ENCODE data around the gene NTSR1. TPM values are rescaled to one million over a fixed set of nuclear protein-coding genes. Genes with fewer than 3 reads are reported as not detected.

Gene NTSR1
- total RNA-seq, 1 experiment from 2014 or later = 0.16 TPM

DNA sequence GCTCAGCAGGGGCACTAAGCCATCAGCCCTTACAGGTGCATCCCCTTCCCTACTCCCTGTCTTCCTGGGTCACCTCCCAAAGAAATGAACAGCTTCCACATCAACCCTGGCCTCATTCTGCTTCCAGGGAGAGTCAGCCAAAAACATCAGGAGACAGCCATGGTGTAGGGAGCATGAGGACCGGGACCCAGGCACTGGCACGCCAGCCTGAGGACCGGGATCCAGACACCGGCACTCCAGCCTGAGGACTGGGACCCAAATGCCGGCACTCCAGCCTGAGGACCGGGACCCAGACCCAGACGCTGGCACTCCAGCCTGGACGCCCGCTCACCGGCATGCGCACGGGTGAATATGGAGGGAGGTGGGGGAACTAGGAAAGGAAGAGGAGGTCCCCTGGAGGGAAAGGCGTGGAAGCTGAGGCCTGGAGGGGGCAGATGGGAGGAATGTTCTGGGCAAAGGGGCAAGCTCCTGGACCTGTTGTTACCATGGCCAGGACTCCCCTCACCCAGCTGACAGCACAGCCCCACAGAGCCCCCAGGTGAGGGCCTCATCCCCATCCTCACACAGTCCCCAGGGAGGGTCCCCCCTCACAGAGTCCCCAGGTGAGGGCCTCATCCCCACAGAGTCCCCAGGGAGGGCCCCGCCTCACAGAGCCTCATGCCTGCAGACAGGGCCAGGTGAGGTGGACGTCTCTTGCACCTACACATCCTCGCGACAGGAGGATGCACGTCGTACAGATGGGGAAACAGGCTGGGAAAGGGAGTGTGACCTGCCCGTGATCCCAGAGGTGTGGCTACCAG is 61.7 kb downstream of the NTSR1 start:
- H3K4me3 Mint-ChIP-seq (ENCODE audit: unreplicated experiment) = no peak overlapping the region
- no peaks in the 10 kb centered on the region for H3K36me3 Mint-ChIP-seq (ENCODE audit: insufficient read depth, unreplicated experiment)
- H3K9me3 Mint-ChIP-seq (ENCODE audit: unreplicated experiment) = no peaks in the 10 kb centered on the region
- no peaks in the 10 kb centered on the region for H3K36me3 ChIP-seq (ENCODE audit: control insufficient read depth, insufficient read depth, low read length)
- peaks cover 2% of the 10 kb centered on the region for H3K27me3 ChIP-seq (replicated peaks; ENCODE audit: control insufficient read depth, insufficient read depth, low read length)
- no peak for TF ChIP-seq CTCF (IDR thresholded peaks at IDR 0.05; ENCODE audit: insufficient read depth in 1 of 2, low read depth in 1 of 2, low read length in 1 of 2, severe bottlenecking in 1 of 2, unreplicated experiment in 1 of 2)
- no peak for DNase-seq
- intact Hi-C loops (cut with micrococcal nuclease; ENCODE audit: unreplicated experiment) = no loop called here
- POLR2A ChIA-PET = no interaction called here
- no peaks in the 10 kb centered on the region for H3K9me3 ChIP-seq
- peaks cover 13% of the 10 kb centered on the region for H3K4me1 ChIP-seq
- H3K4me1 Mint-ChIP-seq (ENCODE audit: low read depth, unreplicated experiment) = no peaks in the 10 kb centered on the region
- peaks cover 23% of the 10 kb centered on the region for H3K27me3 Mint-ChIP-seq (ENCODE audit: insufficient read depth, unreplicated experiment)
- CTCF ChIA-PET = no interaction called here
- H3K27ac Mint-ChIP-seq (ENCODE audit: unreplicated experiment) = no peak overlapping the region
- no peak overlapping the region for H3K4me3 ChIP-seq (ENCODE audit: low read depth, low read length)
- BruUV-seq (replicated peaks) = no TSS peak

GRCh38 chr20:62770916-62771315 is 62.3 kb downstream of the NTSR1 start:
- no peaks in the 10 kb centered on the region for H3K36me3 Mint-ChIP-seq (ENCODE audit: insufficient read depth, unreplicated experiment)
- intact Hi-C loops (cut with micrococcal nuclease; ENCODE audit: unreplicated experiment) = no loop called here
- Histone ChIP-seq H3K4me1 (peaks cover 13% of the 10 kb centered on the region), H3K36me3 (ENCODE audit: control insufficient read depth, insufficient read depth, low read length) (no peaks in the 10 kb centered on the region), H3K9me3 (no peaks in the 10 kb centered on the region), H3K27me3 (replicated peaks; ENCODE audit: control insufficient read depth, insufficient read depth, low read length) (peaks cover 2% of the 10 kb centered on the region), H3K4me3 (ENCODE audit: low read depth, low read length) (no peak overlapping the region)
- DNase-seq = no peak
- no peaks in the 10 kb centered on the region for H3K9me3 Mint-ChIP-seq (ENCODE audit: unreplicated experiment)
- TF ChIP-seq CTCF (IDR thresholded peaks at IDR 0.05; ENCODE audit: insufficient read depth in 1 of 2, low read depth in 1 of 2, low read length in 1 of 2, severe bottlenecking in 1 of 2, unreplicated experiment in 1 of 2) = no peak
- no peaks in the 10 kb centered on the region for H3K4me1 Mint-ChIP-seq (ENCODE audit: low read depth, unreplicated experiment)
- POLR2A ChIA-PET = no interaction called here
- H3K4me3 Mint-ChIP-seq (ENCODE audit: unreplicated experiment) = no peak overlapping the region
- H3K27me3 Mint-ChIP-seq (ENCODE audit: insufficient read depth, unreplicated experiment) = peaks cover 21% of the 10 kb centered on the region
- no peak overlapping the region for H3K27ac Mint-ChIP-seq (ENCODE audit: unreplicated experiment)
- CTCF ChIA-PET = interaction anchor here (0.7 kb wide), 1 partner anchor 42 kb away, joined by 4 read pairs; no protein-coding TSS in a partner anchor
- BruUV-seq (replicated peaks) = no TSS peak

GRCh38 chr20:62771396-62772102 is 62.9 kb downstream of the NTSR1 start:
- BruUV-seq (replicated peaks) = no TSS peak
- ChIA-PET POLR2A (no interaction called here), CTCF (interaction anchor here (0.7 kb wide), 1 partner anchor 42 kb away, joined by 4 read pairs; no protein-coding TSS in a partner anchor)
- no peak overlapping the region for H3K27ac Mint-ChIP-seq (ENCODE audit: unreplicated experiment)
- H3K4me1 ChIP-seq = peaks cover 13% of the 10 kb centered on the region
- H3K9me3 Mint-ChIP-seq (ENCODE audit: unreplicated experiment) = peaks cover 1% of the 10 kb centered on the region
- peaks cover 2% of the 10 kb centered on the region for H3K27me3 ChIP-seq (replicated peaks; ENCODE audit: control insufficient read depth, insufficient read depth, low read length)
- no peaks in the 10 kb centered on the region for H3K36me3 ChIP-seq (ENCODE audit: control insufficient read depth, insufficient read depth, low read length)
- no peaks in the 10 kb centered on the region for H3K9me3 ChIP-seq
- no peak for DNase-seq
- H3K4me1 Mint-ChIP-seq (ENCODE audit: low read depth, unreplicated experiment) = no peaks in the 10 kb centered on the region
- no peak overlapping the region for H3K4me3 ChIP-seq (ENCODE audit: low read depth, low read length)
- no peak for TF ChIP-seq CTCF (IDR thresholded peaks at IDR 0.05; ENCODE audit: insufficient read depth in 1 of 2, low read depth in 1 of 2, low read length in 1 of 2, severe bottlenecking in 1 of 2, unreplicated experiment in 1 of 2)
- peaks cover 17% of the 10 kb centered on the region for H3K27me3 Mint-ChIP-seq (ENCODE audit: insufficient read depth, unreplicated experiment)
- intact Hi-C loops (cut with micrococcal nuclease; ENCODE audit: unreplicated experiment) = no loop called here
- no peaks in the 10 kb centered on the region for H3K36me3 Mint-ChIP-seq (ENCODE audit: insufficient read depth, unreplicated experiment)
- H3K4me3 Mint-ChIP-seq (ENCODE audit: unreplicated experiment) = no peak overlapping the region
